ENCODE data around the gene CEBPA. TPM values are rescaled to one million over a fixed set of nuclear protein-coding genes. Genes with fewer than 3 reads are reported as not detected.

Gene CEBPA
- total and polyA plus RNA-seq, 9 donors, result 0.92 to 6.1 (median 3.7) TPM

DNA sequence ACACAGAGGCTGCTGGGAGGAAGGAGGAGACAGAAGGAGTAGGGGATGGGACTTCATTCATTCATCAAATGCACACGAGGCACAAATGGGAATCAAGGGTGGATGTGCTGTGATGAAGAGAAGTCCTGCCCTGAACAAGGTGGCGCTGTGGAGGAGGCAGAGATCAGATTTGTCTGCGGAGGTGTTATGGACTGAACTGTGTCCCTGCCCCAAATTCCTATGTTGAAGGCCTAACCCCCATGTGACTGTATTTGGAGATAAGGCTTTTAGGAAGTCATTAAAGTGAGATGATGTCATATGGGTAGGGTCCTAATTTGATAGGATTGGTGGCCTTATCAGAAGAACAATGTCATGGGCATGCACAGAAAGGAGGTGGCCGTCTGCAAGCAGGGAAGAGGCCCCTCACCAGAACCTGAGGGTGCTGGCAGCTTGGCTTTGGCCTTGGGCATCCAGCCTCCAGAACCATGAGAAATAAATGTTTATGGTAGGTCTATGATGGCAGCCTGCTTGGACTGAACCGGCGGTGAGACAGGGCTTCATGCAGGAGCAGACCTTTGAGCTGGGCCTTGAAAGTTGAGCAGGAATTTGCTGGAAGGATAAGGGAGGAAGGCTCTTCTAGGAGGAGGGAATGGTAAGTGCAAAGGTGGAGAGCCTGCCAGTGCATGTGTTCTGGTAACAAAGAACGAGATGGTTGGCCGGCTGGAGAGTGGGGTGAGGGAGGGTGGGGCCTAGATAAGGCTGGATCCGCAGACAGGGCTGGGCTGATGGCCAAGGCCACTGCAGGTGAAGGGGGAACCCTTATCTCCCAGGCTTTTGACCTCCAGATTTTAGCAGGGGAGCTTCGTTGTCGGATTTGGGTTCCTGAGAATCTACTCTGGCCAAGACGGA, 2.7 kb upstream of the CEBPA start:
- Histone ChIP-seq H3K27ac (no peak overlapping the region), H3K36me3 (no peaks in the 10 kb centered on the region), H3K4me3 (no peak overlapping the region), H3K4me1 (ENCODE audit: insufficient read depth) (peaks cover 10% of the 10 kb centered on the region), H3K27me3 (no peaks in the 10 kb centered on the region), H3K9me3 (no peaks in the 10 kb centered on the region)
- no peak for DNase-seq
- WGBS, 3 donors, result 74 to 79% (median 77%) methylated on average over 12 of the region's 12 CpGs
- TF ChIP-seq, protein P1, sequence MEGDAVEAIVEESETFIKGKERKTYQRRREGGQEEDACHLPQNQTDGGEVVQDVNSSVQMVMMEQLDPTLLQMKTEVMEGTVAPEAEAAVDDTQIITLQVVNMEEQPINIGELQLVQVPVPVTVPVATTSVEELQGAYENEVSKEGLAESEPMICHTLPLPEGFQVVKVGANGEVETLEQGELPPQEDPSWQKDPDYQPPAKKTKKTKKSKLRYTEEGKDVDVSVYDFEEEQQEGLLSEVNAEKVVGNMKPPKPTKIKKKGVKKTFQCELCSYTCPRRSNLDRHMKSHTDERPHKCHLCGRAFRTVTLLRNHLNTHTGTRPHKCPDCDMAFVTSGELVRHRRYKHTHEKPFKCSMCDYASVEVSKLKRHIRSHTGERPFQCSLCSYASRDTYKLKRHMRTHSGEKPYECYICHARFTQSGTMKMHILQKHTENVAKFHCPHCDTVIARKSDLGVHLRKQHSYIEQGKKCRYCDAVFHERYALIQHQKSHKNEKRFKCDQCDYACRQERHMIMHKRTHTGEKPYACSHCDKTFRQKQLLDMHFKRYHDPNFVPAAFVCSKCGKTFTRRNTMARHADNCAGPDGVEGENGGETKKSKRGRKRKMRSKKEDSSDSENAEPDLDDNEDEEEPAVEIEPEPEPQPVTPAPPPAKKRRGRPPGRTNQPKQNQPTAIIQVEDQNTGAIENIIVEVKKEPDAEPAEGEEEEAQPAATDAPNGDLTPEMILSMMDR (IDR thresholded peaks at IDR 0.05), result no peak
- TF ChIP-seq EP300 (IDR thresholded peaks at IDR 0.05) (no peak), POLR2A (IDR thresholded peaks at IDR 0.05) (no peak)
- intact Hi-C loops (cut with DNase I), result loop anchor here in 1 of 4 donors (5.0 to 10.0 kb wide), 2 partner anchors 102 to 170 kb away; partner anchors contain the start of gene WDR88

DNA sequence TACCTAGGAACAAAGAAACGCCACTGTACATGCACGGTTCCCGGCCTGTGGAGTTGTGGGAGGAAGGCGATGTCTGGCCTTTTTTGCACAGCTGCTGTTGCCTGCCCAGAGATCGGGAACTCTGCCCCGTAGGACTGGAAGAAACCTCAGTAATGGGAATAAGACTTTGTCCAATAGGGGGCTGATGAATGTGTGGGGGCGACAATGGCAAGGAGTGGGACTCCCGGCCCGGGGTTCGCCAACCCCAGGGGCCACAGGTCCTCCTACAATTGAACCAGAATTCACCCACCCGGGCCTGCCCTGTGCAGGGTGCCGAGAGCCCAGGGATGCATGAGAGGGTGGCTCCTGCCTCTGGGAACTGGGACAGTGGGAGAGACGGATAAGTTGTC, 2.0 kb upstream of the CEBPA start:
- H3K27me3 ChIP-seq, result no peaks in the 10 kb centered on the region
- peak overlapping the region; percentile 56 for H3K4me3 ChIP-seq
- H3K4me1 ChIP-seq (ENCODE audit: insufficient read depth), result peaks cover 10% of the 10 kb centered on the region
- intact Hi-C loops (cut with DNase I), result loop anchor here in 1 of 4 donors (5.0 to 10.0 kb wide), 2 partner anchors 103 to 170 kb away; partner anchors contain the start of gene WDR88
- no peaks in the 10 kb centered on the region for H3K36me3 ChIP-seq
- WGBS, 3 donors, result 24 to 35% (median 30%) methylated on average over 13 of the region's 13 CpGs
- TF ChIP-seq POLR2A (IDR thresholded peaks at IDR 0.05) (no peak), EP300 (IDR thresholded peaks at IDR 0.05) (no peak)
- TF ChIP-seq, protein P1 (IDR thresholded peaks at IDR 0.05), result no peak
- H3K27ac ChIP-seq, result no peak overlapping the region
- no peaks in the 10 kb centered on the region for H3K9me3 ChIP-seq
- no peak for DNase-seq

DNA sequence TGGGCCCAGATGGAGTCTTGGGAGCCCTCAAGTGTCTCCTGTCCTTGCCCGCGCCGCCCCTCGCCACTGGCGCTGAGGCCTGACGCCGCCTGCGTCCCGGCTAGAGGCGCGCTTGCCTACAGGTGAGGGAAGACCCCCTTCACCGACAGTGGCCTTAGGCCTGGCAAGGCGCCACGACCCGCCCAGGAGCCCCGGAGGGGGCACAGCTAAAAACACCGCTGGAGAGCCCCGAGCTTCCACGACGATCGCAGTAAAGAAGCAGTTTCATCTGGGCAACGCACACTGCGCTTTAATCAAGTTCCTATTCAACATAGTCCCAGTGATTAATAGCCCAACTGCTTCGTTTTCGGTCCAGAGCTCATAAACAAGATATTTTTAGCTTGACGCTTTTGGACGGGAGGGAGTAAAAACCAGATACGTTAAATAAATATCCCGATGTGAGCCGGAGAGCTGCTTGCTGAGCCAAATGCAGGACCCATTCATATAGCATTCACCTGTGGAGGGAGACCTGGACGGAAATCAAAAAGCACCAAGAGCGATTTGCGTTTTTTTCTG, 1.5 kb upstream of the CEBPA start:
- Histone ChIP-seq H3K9me3 (no peaks in the 10 kb centered on the region), H3K36me3 (no peaks in the 10 kb centered on the region), H3K27me3 (no peaks in the 10 kb centered on the region), H3K4me1 (ENCODE audit: insufficient read depth) (peaks cover 10% of the 10 kb centered on the region), H3K27ac (peak overlapping the region in 1 of 2 donors; percentile 63), H3K4me3 (peak overlapping the region; percentile 56)
- peak in 3 of 5 donors; percentile 43 to 53 (median 47) for DNase-seq
- intact Hi-C loops (cut with DNase I), result loop anchor here in 1 of 4 donors (5.0 to 10.0 kb wide), 2 partner anchors 103 to 169 kb away; partner anchors contain the start of gene WDR88
- TF ChIP-seq EP300 (IDR thresholded peaks at IDR 0.05) (no peak), POLR2A (IDR thresholded peaks at IDR 0.05) (no peak)
- TF ChIP-seq, protein P1 (IDR thresholded peaks at IDR 0.05), result no peak
- 2 to 3% (median 2%) methylated on average over 28 to 33 of the region's 33 CpGs for WGBS, 3 donors

DNA sequence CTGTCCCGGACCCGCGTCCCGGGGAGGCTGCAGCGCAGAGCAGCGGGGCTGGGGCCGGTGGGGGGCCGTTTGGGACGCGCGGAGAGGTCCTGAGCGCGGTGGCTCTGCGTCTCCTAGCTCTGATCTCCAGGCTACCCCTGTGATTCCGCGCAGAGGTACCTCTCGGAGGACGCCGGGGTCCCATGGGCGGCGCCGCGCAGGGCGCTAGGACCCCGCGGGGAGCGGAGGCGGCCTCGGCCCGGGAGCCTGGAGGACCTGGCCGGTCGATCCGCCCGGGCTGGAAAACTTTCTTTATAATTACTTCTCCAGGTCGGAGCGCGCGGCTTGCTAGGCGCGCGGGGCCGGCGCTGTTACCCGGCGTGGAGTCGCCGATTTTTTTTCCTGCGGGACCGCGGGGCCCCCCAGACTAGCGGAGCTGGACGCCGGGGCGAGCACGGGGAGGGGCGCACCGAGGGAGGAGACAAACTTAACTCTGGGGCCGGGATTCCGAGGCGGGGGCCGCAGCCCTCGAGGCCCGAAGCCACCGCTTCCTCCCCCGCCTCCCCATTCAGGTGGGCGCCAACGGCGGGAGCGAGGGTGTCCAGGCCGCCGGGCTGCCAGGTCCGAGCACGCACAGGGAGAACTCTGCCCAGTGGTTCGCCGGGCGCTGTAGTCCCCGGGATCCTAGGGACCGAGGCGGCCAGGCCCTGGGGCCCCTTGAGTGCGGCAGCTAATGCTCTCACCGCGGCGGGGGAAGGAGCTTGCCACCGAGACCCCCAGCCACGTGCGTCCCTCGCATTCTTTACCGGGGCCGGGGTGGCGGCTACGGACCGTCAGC, 848 bp upstream of the CEBPA start:
- WGBS, 3 donors, result 0 to 1% (median 1%) methylated on average over 33 to 92 of the region's 92 CpGs
- H3K27me3 ChIP-seq, result no peaks in the 10 kb centered on the region
- peak overlapping the region in 1 of 2 donors; percentile 63 for H3K27ac ChIP-seq
- intact Hi-C loops (cut with DNase I), result loop anchor here in 1 of 4 donors (1.0 to 10.0 kb wide), 3 partner anchors 70 to 168 kb away; partner anchors contain the start of genes CEBPG and WDR88
- no peaks in the 10 kb centered on the region for H3K36me3 ChIP-seq
- peaks cover 10% of the 10 kb centered on the region for H3K4me1 ChIP-seq (ENCODE audit: insufficient read depth)
- peak; percentile 20 to 61 (median 56) for DNase-seq
- peak overlapping the region; percentile 56 for H3K4me3 ChIP-seq
- TF ChIP-seq, protein P1 (IDR thresholded peaks at IDR 0.05), result no peak
- TF ChIP-seq POLR2A (IDR thresholded peaks at IDR 0.05), result no peak
- TF ChIP-seq EP300 (IDR thresholded peaks at IDR 0.05), result no peak
- H3K9me3 ChIP-seq, result no peaks in the 10 kb centered on the region

Measured in ovary (tissue), 9 donors.